Stimulated activated CD8-positive, alpha-beta memory T cell treated with anti-CD3 and anti-CD28 coated beads, Interleukin-15, amount 100 ng/mL, for 48 hours (primary cell): ENCODE measurements around the gene CLSTN1.
A peak's percentile ranks its signal among the peaks of the same experiment; 100 is the strongest.
"Not testable (repeated sequence)": the region's sequence is repeated elsewhere in the genome, so short reads cannot be mapped to it uniquely, and the experiment has no call there.

Experiments used
- DNase-seq, 2 donors: peaks; one replicate each; pipeline ENCODE4 v3.0.0-alpha.2; 2020; ENCODE audit warnings: low read depth in 2 of 2

CLSTN1 gene

GRCh38 chr1:9825093-9826074 is 1.6 kb upstream of the CLSTN1 start:
- peak; percentile 13 to 21 for DNase-seq

- DNase-seq, result no peak
These were observed 931 bp upstream of the CLSTN1 start for GRCh38 chr1:9824702-9825089.

GRCh38 chr1:9823693-9823942 is 147 bp downstream of the CLSTN1 start:
- DNase-seq, result no peak

GRCh38 chr1:9822897-9823692 is 670 bp downstream of the CLSTN1 start:
- no peak for DNase-seq

DNA sequence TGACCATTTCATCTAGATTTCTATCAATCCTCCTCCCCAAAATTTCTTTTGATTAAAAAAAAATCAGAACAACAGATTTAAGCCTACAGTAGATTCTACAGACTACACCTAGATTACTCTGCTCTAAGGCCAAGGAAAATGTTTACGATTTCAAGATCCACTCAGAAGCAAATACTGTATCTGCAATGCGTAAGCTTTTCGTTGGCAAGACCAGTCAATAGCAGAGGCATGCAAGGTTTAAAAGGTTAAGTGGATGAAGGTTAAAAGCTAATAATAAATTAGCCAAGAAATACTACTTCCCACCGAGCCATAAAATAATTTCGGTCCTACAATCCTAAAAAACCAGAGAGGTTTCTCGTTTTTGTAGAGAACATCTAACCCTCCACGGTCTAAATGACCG is 1.3 kb downstream of the CLSTN1 start:
- no peak for DNase-seq

DNA sequence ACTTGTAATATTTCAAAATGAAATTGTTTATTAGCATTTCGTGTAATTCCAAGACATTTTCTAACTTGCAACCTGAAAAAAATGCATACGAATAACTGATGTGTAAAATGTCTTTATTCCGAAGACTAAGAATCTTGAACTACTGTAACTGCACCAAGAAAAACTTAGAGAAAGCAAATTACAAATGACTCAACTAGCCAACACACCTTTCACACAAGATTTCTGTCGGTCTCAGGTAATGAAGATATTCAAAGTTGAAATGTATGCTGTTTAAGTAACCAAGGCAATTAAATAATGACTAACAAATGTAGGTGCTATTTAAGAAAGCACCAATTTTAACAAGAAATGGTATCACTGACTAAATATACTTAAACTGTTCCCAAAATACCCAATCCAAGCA is 2.1 kb downstream of the CLSTN1 start:
- DNase-seq, result no peak

DNA sequence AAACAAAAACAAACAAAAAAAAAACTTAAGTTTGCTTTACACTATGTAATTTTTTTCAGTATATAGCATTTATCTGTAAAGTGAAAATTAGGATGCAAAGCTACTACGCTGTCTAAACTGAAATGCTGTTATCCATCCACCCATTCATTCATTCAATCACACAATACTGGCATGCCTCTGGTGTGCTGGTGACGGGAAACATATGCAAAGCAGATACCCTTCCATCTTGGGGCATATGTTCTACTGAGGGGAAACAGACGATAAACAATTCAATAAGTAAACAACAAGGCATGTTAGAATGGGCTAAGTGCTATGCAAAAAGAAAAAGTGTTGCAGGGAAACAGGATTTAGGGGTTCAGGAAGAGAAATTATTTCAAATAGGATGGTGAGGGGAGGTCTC is 3.2 kb downstream of the CLSTN1 start:
- no peak for DNase-seq

- no peak for DNase-seq
These were observed 6.0 kb downstream of the CLSTN1 start for GRCh38 chr1:9817734-9818133.

DNA sequence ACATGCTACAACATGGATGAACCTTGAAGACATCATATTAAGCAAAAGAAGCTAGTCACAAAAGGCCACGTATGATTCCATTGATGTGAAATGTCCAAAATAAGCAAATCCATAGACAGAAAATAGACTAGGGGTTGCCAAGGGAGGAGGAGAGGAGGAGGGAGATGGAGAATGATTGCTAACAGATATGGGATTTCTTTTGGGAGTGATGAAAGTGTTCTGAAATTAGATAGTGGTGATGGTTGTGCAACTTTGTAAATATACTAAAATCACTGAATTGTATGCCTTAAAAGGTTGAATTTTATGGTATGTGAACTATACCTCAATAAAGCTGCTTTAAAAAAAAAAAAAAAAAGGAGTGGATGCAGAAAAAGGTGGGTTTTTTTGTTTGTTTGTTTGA is 7.6 kb downstream of the CLSTN1 start:
- no peak for DNase-seq

GRCh38 chr1:9815150-9815549 is 8.6 kb downstream of the CLSTN1 start:
- no peak for DNase-seq

DNA sequence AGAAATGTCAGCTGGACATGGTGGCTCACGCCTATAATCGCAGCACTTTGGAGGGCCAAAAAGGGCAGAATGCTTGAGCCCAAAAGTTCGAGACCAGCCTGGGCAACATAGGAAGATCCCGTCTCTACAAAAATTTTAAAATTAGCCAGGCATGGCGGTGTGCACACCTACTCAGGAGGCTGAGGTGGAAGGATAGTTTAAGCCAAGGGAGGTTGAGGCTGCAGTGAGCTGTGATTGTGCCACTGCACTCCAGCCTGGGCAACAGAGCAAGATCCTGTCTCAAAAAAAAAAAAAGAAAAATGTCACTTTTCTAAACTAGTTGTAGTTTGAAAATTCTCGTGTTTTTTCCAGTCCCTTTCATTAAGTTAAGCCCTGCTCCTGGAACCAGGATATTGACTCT is 9.1 kb downstream of the CLSTN1 start:
- DNase-seq, result no peak

DNA sequence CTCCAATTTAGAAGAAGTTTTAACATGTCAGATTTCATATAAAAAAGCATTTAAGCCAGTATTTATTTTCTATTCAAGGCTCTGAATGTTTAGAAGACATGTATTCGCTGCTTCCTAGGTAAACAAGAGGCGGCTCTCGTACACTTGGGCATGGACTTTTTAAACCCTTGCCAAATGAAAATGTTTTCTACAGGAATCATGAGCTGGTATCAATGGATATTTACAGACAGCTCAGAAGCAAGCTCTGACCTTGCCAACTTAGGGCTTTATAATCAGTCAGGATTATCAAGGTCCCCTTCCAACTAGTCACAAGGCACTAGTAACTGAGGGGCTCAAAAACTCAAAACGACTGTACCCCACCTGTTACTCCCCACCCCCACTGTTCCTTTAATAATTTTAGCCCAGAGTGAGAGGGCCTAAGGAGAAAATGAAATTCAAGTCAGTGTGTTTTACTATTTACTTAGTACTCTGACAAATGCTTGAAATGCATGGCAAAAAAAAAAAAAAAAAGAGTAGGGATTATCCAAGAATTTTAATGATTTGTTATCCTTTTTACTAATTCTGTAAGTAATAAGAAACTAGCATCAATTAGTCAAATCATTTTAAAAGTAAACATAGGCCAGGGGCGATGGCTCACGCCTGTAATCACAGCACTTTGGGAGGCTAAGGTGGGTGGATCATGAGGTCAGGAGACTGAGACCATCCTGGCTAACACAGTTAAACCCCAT is 12.4 kb downstream of the CLSTN1 start:
- no peak for DNase-seq

DNA sequence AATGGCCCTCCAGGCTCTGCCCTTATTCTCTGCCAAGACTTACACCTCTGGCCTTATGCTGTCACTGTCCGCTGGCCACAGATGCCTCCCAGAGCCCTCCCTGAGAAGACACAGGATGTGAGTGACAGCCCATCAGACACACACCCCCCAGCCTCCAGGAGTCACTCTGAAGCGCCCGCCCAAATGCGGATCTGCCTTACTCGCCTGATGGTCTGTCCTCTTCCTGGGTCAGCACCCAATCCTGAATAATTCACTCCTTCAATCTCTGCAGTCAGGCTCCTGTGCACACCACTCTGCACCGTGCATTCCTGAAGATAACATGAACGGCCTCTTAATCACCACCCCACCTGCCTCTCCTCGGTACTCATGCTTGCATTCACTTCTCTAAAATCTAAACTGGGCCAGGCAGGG is 14.7 kb downstream of the CLSTN1 start:
- no peak for DNase-seq

DNA sequence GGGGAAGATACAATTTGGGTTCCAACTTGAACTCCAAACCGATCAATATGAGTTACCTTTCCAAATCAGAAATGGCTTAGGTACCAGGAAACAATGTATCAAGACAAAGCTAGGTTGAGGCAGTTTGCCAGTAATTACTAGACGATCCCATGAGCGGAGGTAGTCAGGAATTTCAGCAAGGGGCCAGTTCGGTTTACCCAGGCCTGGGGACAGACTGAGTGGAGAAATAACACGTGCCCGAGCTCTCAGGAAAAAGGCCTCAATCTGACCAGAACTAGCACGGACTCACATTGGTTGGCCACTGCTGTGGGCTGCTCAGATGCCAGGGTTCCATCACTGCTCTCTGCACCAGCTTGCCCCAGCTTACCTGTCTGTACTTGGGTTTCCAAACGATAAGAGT is 15.3 kb downstream of the CLSTN1 start:
- no peak for DNase-seq

DNA sequence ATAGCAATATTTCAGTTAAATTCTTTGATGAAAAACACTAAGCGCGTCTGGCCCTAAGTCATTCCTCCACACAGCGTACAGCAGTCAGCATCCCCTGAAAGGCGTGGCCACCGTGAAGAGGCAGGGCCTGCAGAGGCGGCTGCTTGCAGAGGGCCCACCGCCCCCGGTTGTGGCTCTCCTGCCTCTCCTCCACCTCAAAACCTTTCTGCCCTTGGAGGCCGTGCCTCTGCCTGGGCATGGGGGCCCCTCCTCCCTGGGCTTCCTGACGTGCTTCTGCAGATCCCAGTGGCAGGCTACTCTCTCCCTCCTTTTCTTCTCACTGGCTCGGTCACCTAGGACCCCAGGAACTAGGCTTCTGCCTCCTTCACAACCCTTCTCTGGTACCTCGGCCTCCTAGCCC is 16.2 kb downstream of the CLSTN1 start:
- no peak for DNase-seq

DNA sequence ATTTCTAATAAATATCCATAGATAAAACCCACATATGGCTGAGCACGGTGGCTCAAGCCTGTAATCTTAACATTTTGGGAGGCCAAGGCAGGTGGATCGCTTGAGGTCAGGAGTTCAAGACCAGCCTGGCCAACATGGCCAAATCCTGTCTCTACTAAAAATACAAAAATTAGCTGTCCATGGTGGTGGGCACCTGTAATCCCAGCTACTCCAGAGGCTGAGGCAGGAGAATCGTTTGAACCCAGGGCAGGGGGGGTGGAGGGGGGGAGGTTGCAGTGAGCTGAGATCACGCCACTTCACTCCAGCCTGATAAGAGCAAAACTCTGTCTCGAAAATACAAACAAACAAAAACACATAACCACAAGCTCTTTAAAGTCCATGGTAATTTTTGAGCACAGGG is 17.8 kb downstream of the CLSTN1 start:
- DNase-seq, result not testable (repeated sequence)

DNA sequence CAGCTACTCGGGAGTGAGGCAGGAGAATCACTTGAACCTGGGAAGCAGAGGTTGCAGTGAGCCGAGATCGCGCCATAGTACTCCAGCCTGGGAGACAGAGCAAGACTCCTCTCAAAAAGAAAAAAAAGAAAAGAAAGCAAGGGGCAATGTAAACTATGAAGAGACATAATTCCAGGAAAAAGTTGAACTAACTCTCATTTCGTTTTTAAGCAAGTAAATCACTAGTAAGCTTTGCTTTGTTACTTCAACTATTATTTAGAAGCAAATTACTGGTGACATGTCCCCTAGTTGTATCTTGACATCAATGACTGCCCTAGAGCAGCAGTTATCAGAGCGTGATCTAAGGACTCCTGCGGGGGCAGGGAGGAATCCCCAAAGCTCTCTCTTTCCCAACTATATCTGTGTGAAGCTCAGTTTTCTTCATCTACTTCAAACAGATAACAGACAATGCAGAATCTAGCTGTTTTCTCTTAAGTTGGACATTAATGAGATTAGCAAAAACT is 18.7 kb downstream of the CLSTN1 start:
- no peak for DNase-seq

DNA sequence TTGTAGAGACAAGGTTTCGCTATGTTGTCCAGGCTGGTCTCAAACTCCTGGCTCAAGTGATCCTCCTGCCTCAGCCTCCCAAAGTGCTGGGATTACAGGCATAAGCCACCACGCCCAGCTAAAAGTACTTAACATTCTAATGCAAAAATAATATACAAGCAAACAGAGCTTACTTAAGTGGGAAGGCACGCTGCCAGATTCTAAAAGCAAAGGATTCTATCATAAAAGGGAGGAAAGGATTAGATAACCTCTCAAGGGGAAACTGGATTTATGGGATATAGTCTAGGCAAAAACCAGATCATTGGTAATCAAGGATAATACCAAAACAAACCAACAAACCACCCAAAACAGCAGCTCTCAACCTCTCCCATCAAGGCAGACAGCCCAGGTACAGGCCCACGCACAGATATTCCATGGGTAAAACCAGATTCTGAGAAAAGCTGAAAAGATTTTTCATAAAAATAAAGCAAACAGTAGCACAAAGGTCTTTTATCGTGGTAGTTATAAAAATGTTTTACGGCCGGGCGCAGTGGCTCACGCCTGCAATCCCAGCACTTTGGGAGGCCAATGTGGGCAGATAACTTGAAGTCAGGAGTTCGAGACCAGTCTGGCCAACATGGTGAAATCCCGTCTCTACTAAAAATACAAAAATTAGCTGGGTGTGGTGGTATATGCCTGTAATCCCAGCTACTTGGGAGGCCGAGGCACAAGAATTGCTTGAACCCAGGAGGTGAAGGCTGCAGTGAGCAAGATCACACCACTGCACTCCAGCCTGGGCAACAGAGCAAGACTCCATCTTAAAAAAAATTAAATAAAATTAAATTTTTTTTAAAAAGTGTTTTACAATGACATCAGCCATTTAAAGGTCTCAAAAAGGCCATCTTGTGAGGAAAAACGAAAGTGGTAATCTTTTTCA is 20.5 kb downstream of the CLSTN1 start:
- not testable (repeated sequence) for DNase-seq

- DNase-seq, result no peak
These were observed 21.9 kb downstream of the CLSTN1 start for GRCh38 chr1:9801909-9802308.

DNA sequence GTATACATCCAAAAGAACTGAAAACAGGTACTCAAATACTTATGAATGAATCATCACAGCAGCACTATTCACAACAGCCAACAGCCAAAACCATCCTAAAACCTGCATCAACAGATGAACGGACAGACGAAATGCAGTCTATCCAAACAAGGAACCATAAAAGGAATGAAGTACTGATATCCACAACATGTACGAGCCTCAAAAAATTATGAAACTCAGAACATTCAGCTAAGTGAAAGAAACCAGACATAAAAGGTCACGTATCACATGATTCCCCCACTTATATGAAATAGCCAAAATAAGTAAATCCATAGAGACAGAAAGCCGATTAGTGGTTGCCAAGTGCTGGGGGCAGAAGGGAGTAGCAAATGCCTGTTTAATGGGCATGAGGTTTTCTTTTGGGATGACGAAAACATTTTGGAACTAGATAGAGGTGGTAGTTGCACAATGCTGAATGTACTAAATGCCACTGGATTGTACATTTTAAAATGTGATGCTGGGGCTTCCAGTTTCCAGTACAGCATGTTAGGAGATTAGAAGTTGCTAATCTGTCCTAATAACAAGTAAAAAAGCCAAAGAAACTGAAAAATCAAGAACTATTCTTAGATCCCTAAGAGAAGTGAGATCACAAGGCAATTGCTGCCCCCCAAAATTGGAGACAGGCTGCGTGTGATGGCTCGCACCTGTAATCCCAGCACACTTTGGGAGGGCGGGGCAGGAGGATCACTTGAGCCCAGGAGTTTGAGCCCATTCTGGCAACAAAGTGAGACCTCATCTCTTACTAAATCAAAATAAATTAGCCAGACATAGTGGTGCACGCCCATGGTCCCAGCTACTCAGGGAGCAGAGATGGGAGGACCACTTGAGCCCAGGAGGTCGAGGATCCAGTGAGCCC is 25.3 kb downstream of the CLSTN1 start:
- DNase-seq, result no peak
